Osteocyte (in vitro differentiated cells): Measurements from ENCODE around the gene COMMD3. TPM values are rescaled to one million over a fixed set of nuclear protein-coding genes. Genes with fewer than 3 reads are reported as not detected.

ENCODE experiments used
- DNase-seq: peaks from one replicate; pipeline ENCODE4 v3.0.0; 2021; ENCODE audit warnings: mixed read lengths; ENCODE audit not compliant: unreplicated experiment; ENCODE audit errors: extremely low spot score
- H3K27ac Mint-ChIP-seq: one replicate; pipeline ENCODE4 v1.8.0; 2021; ENCODE audit warnings: mild to moderate bottlenecking, mixed read lengths; ENCODE audit not compliant: unreplicated experiment
- H3K27me3 Mint-ChIP-seq: one replicate; pipeline ENCODE4 v1.8.0; 2021; ENCODE audit warnings: mixed read lengths; ENCODE audit not compliant: unreplicated experiment
- H3K36me3 Mint-ChIP-seq: one replicate; pipeline ENCODE4 v1.8.0; 2021; ENCODE audit warnings: mixed read lengths; ENCODE audit not compliant: unreplicated experiment
- H3K4me1 Mint-ChIP-seq: one replicate; pipeline ENCODE4 v1.8.0; 2021; ENCODE audit warnings: mixed read lengths; ENCODE audit not compliant: unreplicated experiment
- H3K4me3 Mint-ChIP-seq: one replicate; pipeline ENCODE4 v1.8.0; 2021; ENCODE audit warnings: mild to moderate bottlenecking, moderate library complexity, mixed read lengths; ENCODE audit not compliant: unreplicated experiment
- H3K9me3 Mint-ChIP-seq: one replicate; pipeline ENCODE4 v1.8.0; 2021; ENCODE audit warnings: mixed read lengths; ENCODE audit not compliant: unreplicated experiment
- CTCF ChIP-seq: fragments of 200-600 bp; sonication (generic); IDR thresholded peaks from 2 replicates; pipeline ENCODE4 v1.5.0; 2021; ENCODE audit warnings: antibody characterized with exemption, mild to moderate bottlenecking, moderate library complexity
- total RNA-seq: library from RNA; stranded (reverse); gene quantifications from 2 replicates; pipeline ENCODE4 v1.2.1, GENCODE V29; 2021

Gene COMMD3
- total RNA-seq, 1 donor from 2014 or later: 69.1 TPM

- Mint-ChIP-seq H3K4me3 (peak overlapping the region; percentile 90), H3K27ac (no peak overlapping the region), H3K9me3 (no peaks in the 10 kb centered on the region), H3K4me1 (peaks cover 28% of the 10 kb centered on the region), H3K36me3 (peaks cover 1% of the 10 kb centered on the region), H3K27me3 (peaks cover 3% of the 10 kb centered on the region)
- TF ChIP-seq CTCF: no peak
- no peak for DNase-seq
Measured at GRCh38 chr10:22314852-22315251, 1.3 kb upstream of the COMMD3 start.

- peak overlapping the region; percentile 85 for H3K27ac Mint-ChIP-seq
- peaks cover 6% of the 10 kb centered on the region for H3K27me3 Mint-ChIP-seq
- H3K4me3 Mint-ChIP-seq: peak overlapping the region; percentile 90
- H3K9me3 Mint-ChIP-seq: no peaks in the 10 kb centered on the region
- H3K4me1 Mint-ChIP-seq: peaks cover 32% of the 10 kb centered on the region
- TF ChIP-seq CTCF: no peak
- H3K36me3 Mint-ChIP-seq: peaks cover 1% of the 10 kb centered on the region
- DNase-seq: no peak
Measured at GRCh38 chr10:22315455-22316285, 518 bp upstream of the COMMD3 start.

GRCh38 chr10:22317076-22317370 lies 835 bp downstream of the COMMD3 start:
- H3K36me3 Mint-ChIP-seq: peaks cover 1% of the 10 kb centered on the region
- peak overlapping the region; percentile 93 for H3K27ac Mint-ChIP-seq
- no peak for DNase-seq
- no peak for TF ChIP-seq CTCF
- peak overlapping the region; percentile 93 for H3K4me3 Mint-ChIP-seq
- H3K9me3 Mint-ChIP-seq: no peaks in the 10 kb centered on the region
- peaks cover 32% of the 10 kb centered on the region for H3K4me1 Mint-ChIP-seq
- peaks cover 7% of the 10 kb centered on the region for H3K27me3 Mint-ChIP-seq

- peak overlapping the region; percentile 51 for H3K4me3 Mint-ChIP-seq
- H3K4me1 Mint-ChIP-seq: peaks cover 41% of the 10 kb centered on the region
- H3K27me3 Mint-ChIP-seq: peaks cover 17% of the 10 kb centered on the region
- no peak for TF ChIP-seq CTCF
- no peaks in the 10 kb centered on the region for H3K9me3 Mint-ChIP-seq
- peaks cover 2% of the 10 kb centered on the region for H3K36me3 Mint-ChIP-seq
- H3K27ac Mint-ChIP-seq: no peak overlapping the region
- no peak for DNase-seq
Measured at GRCh38 chr10:22317771-22318565, 1.8 kb downstream of the COMMD3 start.

GRCh38 chr10:22318772-22319171 lies 2.6 kb downstream of the COMMD3 start:
- Mint-ChIP-seq H3K27me3 (peaks cover 25% of the 10 kb centered on the region), H3K4me1 (peaks cover 42% of the 10 kb centered on the region), H3K36me3 (peaks cover 5% of the 10 kb centered on the region), H3K4me3 (no peak overlapping the region), H3K27ac (no peak overlapping the region), H3K9me3 (no peaks in the 10 kb centered on the region)
- DNase-seq: no peak
- no peak for TF ChIP-seq CTCF
